Effector CD4-positive, alpha-beta T cell (primary cell): ENCODE measurements around the gene HDAC9.

Source experiments
- DNase-seq: peaks from one replicate; pipeline ENCODE4 v3.0.0-alpha.2; 2020

Gene HDAC9

DNA sequence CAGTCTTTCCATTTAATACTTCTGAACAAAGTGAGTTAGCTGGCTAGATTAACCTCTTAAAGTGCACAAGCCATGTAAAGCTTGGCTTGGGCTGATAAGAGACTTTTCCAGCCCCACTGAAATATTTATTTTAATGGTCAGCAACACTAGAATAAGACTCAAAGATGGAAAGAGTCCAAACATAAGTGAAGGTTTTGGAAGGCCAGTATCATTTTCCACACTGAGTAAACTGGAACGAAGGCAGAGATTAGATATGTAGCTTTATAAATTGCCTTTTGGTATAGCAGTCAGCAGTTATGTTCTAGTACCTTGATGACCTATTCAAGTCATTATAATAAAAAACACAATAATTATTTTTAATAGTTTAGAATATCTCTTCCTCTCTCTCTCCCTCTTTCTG is 102.2 kb downstream of the HDAC9 start:
- no peak for DNase-seq

- DNase-seq = no peak
Observed at GRCh38 chr7:18607025-18607424, 111.5 kb downstream of the HDAC9 start.

DNA sequence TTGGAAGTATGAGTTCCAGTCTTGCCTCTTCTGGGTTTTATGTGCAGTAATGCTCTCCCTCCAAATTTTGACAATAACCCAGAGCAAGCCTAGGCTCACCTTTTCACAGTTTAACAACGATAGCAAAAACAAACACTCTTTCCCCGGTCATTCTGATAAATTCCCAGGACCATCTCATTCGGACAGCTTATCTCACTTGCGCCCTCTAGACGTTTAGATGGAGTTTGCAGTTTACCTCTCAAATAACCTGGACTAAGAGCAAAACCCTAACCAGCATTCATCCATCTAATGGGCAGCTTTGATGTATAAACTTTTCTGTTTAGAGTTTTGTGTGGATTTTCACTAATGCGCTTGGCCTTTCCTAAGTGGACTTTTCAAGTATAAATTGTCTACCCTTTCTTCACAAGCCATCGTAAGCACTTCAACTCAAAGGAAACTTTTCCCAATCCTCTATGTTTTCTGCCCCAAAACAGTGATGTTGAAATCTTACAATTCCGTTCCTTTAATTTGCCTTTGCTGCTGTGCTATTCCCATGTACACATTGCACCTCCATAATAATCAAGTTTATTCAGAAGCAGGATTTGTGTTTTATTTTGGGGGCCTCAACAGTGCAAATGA is 114.9 kb downstream of the HDAC9 start:
- no peak for DNase-seq

- no peak for DNase-seq
Observed at GRCh38 chr7:18614841-18615240, 119.3 kb downstream of the HDAC9 start.

GRCh38 chr7:18619311-18619710 is 123.8 kb downstream of the HDAC9 start:
- DNase-seq = no peak

DNA sequence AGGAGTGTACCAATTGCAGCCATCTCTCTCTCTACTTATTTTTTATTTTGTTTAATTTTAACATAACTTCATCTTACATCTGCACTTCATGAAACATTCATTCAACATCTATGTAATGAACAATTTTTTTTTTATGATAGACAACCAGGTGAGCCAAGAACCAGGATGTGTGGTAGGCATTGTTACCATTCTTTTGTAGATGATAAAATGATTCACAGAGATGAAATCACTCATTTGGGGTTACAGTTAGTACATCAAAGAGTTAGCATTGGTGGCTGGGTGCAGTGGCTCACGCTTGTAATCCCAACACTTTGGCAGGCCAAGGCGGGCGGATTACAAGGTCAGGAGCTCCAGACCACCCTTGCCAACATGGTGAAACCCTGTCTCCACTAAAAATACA is 127.8 kb downstream of the HDAC9 start:
- DNase-seq = no peak

GRCh38 chr7:18624459-18624858 is 128.9 kb downstream of the HDAC9 start:
- no peak for DNase-seq

GRCh38 chr7:18626086-18626485 is 130.5 kb downstream of the HDAC9 start:
- no peak for DNase-seq

DNA sequence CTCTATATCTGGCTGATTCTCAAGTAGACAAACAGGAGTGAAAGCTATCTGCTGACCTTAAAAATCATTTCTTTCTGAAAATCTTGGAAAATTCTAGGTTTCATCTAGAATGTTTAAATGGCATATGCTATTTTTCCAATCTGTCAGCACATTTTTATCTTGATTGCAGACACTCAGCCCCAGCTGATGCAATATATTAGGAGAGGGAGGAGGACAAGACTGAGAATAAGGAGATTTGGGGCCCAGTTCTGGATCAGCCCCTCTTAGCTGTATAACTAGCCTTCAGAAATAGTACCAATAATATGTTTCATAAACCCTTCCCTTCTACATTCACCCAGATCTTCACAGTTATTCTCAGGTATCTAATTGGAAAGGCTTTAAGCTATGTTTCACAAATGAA is 131.2 kb downstream of the HDAC9 start:
- no peak for DNase-seq

DNA sequence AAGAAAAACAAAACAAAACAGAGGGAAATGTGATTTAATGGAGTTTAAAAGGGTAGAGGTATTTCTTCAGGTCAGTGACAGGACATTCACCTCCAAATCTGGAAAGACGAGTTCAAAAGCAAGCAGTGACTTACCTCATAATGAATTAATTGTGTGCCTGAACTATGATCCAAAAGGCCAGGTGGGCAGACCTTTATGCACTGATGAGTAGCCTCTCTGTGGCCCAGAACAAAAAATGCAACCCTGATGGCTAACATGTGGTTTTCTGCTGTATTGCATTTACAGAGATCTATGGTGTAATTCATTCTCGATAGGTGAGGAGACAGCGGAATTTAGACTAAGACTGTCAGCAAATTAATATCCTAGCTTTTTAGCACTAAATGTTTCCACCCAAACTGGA is 142.0 kb downstream of the HDAC9 start:
- DNase-seq = no peak

DNA sequence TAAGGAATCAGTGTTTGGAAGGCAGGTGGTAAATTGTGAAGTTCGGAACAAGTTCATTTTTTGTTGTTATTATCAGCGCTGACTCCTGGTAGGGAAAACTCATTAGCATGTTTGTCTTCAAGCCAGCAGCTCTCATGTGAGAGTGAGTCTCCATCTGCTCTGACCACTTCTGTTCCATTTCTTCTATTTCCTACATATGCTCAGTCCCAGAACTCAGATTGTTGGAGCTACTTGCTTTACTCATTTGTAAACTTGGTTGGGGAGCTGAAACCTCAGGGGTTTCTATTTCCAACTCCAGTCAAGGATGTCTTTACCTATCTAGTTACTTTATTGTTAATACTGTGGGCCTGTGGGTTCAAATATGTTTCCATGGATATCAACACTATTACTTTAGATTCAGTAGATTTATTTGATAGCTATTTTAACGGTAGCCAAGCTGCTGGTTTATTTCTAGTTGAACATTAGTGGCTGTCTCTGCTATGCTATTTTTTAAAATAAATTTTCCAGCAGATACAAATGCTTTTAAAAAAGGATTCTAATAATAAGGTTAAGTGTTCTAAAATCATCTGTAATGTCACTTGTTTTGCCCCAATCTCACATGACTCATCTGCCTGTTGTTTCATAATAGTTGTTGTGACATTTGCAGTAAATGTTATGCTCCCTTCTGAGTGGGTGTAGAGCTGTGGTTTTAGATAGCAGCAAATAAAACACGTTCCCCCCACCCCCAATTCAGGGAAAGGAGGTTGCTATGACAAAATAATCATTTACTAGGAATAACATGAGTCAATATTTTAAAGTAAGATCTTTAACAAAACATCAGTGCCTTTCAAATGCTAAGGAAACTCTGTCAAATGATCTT is 143.3 kb downstream of the HDAC9 start:
- no peak for DNase-seq

DNA sequence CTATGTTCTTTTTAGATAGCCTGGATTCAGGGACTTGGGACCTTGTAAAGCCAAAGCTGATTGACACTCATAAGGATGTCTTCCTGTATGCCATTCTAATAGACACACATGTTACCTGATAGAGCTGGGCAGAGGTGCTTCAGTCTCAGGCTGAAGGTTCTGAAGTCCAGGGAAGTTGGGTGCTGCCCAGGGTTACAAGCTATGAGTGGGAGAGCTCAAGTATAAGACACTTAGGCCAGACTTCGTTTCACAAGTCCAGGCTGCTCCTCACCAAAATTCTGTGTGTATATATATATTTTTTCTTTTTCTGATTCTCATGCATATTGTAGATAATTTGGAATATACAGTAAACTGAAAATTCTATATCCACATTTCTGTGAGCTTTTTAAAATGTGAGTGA is 144.2 kb downstream of the HDAC9 start:
- no peak for DNase-seq

DNA sequence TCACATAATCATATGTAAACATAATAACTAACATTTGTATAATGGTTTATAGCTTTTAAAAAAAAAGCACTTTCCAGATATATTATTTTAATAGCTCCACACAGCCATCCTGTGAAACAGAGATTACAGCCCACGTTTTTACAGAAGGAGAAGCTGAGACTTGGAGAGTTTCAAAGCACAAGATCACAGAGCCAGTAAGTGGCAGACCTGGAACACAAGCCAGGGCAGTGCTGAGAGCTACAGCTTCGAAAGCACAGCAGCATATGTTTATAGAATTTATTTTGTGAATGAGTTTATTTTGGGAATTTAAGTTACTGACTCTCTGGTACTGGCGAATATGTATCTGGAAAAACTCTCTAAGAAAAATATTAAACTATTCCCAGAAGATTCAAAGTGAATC is 149.4 kb downstream of the HDAC9 start:
- DNase-seq = no peak

- DNase-seq = no peak
Observed at GRCh38 chr7:18647582-18647981, 152.0 kb downstream of the HDAC9 start.

DNA sequence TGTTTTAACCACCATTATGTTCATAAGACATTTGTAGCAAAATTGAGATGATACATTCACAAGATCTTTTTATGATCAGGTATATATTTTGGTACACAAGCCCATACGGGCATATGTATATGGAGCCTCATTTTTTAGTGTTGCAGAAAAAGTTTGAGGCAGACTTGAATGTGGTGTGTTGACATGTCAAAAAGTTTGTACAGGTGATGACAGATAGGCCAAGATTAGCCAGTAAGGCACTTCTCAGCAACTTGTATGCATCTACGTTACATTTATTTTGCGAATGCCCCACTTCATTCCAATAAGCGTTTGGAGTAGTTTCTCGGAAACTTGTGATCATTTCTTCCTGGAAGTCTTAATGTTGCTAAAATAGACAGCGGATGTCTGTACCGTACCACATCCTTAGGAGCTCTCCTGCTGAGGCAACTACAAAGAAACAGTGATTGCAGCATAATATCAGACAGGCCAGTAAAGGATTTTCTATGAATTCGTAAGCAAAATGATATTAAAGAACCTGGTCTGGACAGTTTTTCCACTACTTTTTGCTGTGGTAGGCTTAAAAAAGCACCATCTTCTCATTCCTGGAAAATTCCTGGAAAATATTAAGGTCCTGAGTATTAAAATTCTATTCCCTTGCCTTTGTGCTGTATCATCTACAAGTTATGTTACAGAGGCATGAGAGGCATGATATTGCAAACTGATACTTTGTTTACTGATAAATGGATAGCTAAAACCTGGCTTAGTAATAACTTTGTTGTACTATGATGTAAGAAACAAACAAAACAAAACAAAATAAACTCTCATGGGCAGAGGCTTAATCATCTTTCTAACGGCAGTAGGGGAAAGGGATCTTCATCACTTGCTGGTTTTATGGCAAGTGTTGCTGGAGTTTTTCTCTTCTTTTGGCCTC is 153.6 kb downstream of the HDAC9 start:
- DNase-seq = no peak

DNA sequence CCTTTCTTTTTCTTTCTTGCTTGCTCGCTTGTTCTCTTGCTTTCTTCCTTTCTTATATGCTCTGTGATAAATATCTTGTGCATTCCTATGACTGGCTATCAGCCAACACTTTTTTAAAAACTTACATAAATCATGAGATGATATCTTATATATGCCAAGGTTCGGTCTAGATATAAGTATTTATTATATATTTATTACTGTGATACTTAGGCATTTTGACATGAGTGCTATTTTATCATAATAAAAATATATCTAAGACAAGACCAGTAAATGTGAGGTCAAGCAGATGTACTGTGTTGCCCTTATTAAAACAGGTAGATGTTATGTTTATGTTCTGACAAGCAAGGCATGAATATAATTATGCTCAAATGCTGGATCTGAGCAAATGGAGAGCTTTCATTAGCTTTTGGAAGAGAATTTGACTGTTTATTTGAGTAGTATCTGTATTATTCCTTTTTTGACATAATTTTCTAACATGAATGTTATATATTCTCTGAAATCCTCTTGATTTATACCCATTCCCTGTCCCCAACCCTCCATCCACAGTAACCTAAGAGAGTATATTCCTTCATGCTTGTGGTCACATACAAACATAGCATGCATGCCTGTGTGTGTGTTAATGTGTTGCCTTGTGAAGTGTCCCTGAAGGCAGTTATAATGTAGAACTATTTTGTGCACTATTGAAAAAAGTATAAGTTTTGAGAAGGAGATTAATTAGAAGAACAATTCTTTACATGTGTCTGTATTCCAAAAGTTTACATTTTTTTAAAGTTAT is 158.0 kb downstream of the HDAC9 start:
- DNase-seq = no peak

DNA sequence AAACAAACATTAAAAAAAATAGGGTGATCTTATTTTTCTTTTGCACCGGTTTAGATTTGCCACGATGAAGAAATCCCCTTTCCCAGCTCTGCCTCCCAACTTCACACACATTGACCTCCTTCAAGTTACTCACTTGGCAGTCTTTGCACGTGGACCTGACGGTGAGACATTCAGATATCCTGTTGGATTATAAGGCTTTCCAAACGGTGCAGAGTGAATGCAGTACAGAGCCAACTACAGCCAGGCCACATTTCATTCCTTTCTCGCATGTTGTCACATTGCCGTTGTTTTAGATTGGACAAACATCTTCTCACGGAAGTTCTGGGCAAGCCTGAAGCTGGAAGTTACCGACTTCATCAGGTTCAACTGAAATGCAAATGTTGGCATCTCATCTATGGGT is 159.2 kb downstream of the HDAC9 start:
- no peak for DNase-seq

DNA sequence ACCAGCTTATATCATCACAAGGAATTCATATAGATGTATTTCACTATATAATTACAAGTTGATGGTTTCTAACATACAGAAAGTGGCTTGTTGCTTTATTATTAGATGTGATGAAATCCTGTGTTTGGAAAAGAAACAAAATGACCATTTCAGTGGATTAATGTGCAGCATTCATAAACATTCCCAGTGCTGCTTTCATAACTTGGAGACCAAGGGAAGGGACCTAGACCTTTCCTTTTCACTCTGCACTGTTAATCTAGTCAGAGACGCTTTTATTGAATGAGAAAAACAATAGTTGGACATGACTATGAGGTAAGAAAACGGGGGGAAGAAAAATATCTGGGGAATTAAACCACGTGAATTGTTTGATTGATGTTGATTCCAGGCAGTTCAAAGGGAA is 160.0 kb downstream of the HDAC9 start:
- DNase-seq = no peak

GRCh38 chr7:18655912-18656311 is 160.4 kb downstream of the HDAC9 start:
- no peak for DNase-seq

DNA sequence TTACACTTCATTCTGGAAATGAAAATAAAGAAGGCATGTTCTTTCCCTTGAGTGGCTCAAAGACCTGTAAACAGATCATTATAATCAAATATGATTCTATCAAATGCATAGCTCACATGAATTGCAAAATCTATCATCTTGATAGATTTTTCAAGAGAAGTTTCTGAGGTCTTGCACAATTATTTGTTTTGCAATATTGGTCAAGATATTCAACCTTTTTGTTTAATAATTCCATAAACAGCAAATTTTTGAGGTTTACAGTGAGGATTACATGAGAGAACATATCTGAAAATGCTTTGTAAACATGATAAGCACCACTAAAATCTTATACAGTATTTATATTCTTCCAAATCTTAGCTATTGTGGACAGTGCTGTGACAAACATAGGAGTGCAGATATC is 160.8 kb downstream of the HDAC9 start:
- no peak for DNase-seq

GRCh38 chr7:18659746-18660145 is 164.2 kb downstream of the HDAC9 start:
- DNase-seq = no peak

- DNase-seq = no peak
Observed at GRCh38 chr7:18663321-18663720, 167.8 kb downstream of the HDAC9 start.
